CD8-positive, alpha-beta memory T cell (primary cell): ENCODE measurements around the gene ADCY5. TPM values are rescaled to one million over a fixed set of nuclear protein-coding genes. Genes with fewer than 3 reads are reported as not detected.

ENCODE experiments used
- CTCF ChIA-PET: fragments of 350-600 bp; sonication (Branson Sonifier 250); formaldehyde crosslinking; loops from one replicate; lab custom pipeline; 2021; ENCODE audit warnings: antibody characterized with exemption; lab: Charles Lee
- POLR2A ChIA-PET: fragments of 350-600 bp; sonication (Branson Sonifier 250); formaldehyde crosslinking; loops from one replicate; lab custom pipeline; 2021; ENCODE audit warnings: antibody characterized with exemption; lab: Charles Lee
- DNase-seq, 5 donors: peaks; one replicate each; pipeline versions ENCODE4 v3.0.0 to v3.0.0-alpha.2; 2020 to 2022; ENCODE audit warnings: mixed read lengths in 1 of 5
- H3K27ac ChIP-seq: one replicate; pipeline ENCODE4 v1.7.0; 2013; ENCODE audit warnings: low read depth, mild to moderate bottlenecking, low read length, moderate library complexity
- H3K27me3 ChIP-seq: 2 replicates; pipeline ENCODE4 v1.7.0; 2013; ENCODE audit warnings: low read length, mild to moderate bottlenecking; ENCODE audit not compliant: insufficient read depth, poor library complexity, severe bottlenecking
- H3K36me3 ChIP-seq: 2 replicates; pipeline ENCODE4 v1.7.0; 2013; ENCODE audit warnings: mild to moderate bottlenecking, low read length, moderate library complexity; ENCODE audit not compliant: insufficient read depth
- H3K4me1 ChIP-seq: 2 replicates; pipeline ENCODE4 v1.7.0; 2013; ENCODE audit warnings: mild to moderate bottlenecking, low read length, moderate library complexity; ENCODE audit not compliant: insufficient read depth
- H3K4me3 ChIP-seq: 2 replicates; pipeline ENCODE4 v1.7.0; 2013; ENCODE audit warnings: mild to moderate bottlenecking, low read length
- H3K9me3 ChIP-seq: 2 replicates; pipeline ENCODE4 v1.7.0; 2013; ENCODE audit warnings: mild to moderate bottlenecking, low read length
- H3K27ac Mint-ChIP-seq, 8 donors: one replicate each; pipeline ENCODE4 v1.8.0; 2020 to 2021; ENCODE audit warnings: mixed read lengths in 8 of 8, mild to moderate bottlenecking in 6 of 8, inconsistent platforms in 3 of 8, moderate library complexity in 3 of 8
- H3K27me3 Mint-ChIP-seq, 2 donors: one replicate each; pipeline ENCODE4 v1.8.0; 2020 to 2021; ENCODE audit warnings: mixed read lengths in 2 of 2, mild to moderate bottlenecking in 1 of 2, moderate library complexity in 1 of 2
- H3K36me3 Mint-ChIP-seq, 3 donors: one replicate each; pipeline ENCODE4 v1.8.0; 2020 to 2021; ENCODE audit warnings: mixed read lengths in 3 of 3, inconsistent platforms in 1 of 3, mild to moderate bottlenecking in 1 of 3
- H3K4me1 Mint-ChIP-seq, 3 donors: one replicate each; pipeline ENCODE4 v1.8.0; 2020 to 2021; ENCODE audit warnings: mixed read lengths in 3 of 3, inconsistent platforms in 1 of 3, mild to moderate bottlenecking in 1 of 3
- H3K4me3 Mint-ChIP-seq, 7 donors: one replicate each; pipeline ENCODE4 v1.8.0; 2020 to 2021; ENCODE audit warnings: mixed read lengths in 7 of 7, mild to moderate bottlenecking in 6 of 7, moderate library complexity in 4 of 7, inconsistent platforms in 2 of 7
- H3K9me3 Mint-ChIP-seq, 5 donors: one replicate each; pipeline ENCODE4 v1.8.0; 2020 to 2022; ENCODE audit warnings: mixed read lengths in 5 of 5, mild to moderate bottlenecking in 3 of 5, moderate library complexity in 2 of 5, inconsistent platforms in 1 of 5
- polyA plus RNA-seq: library from polyadenylated mRNA; unstranded; fragments of 300-500 nt; fragmentation: Illumina TruSeq; gene quantifications from one replicate; pipeline ENCODE4 v1.2.3, GENCODE V29; 2021
- total RNA-seq, 2 experiments: library from RNA; stranded (reverse); gene quantifications; one replicate each; pipeline ENCODE4 v1.2.3, GENCODE V29; 2021

ADCY5 gene
- total and polyA plus RNA-seq, 3 experiments from 2014 or later = 0.02 to 0.16 TPM; not detected in 1

GRCh38 chr3:123475786-123476185, 26.9 kb upstream of the ADCY5 start:
- no peaks in the 10 kb centered on the region for H3K4me1 Mint-ChIP-seq
- CTCF ChIA-PET = no interaction called here

GRCh38 chr3:123471106-123471505, 22.2 kb upstream of the ADCY5 start:
- ChIA-PET CTCF (no interaction called here), POLR2A (no interaction called here)
- H3K27ac Mint-ChIP-seq = no peak overlapping the region
- no peaks in the 10 kb centered on the region for H3K27me3 ChIP-seq
- no peaks in the 10 kb centered on the region for H3K9me3 ChIP-seq
- no peaks in the 10 kb centered on the region for H3K4me1 Mint-ChIP-seq
- H3K27ac ChIP-seq = no peak overlapping the region
- peaks cover 0 to 3% (median 0%) of the 10 kb centered on the region in 5 donors for H3K9me3 Mint-ChIP-seq
- H3K36me3 Mint-ChIP-seq = no peaks in the 10 kb centered on the region
- no peak overlapping the region for H3K4me3 ChIP-seq
- no peak for DNase-seq
- H3K4me3 Mint-ChIP-seq = no peak overlapping the region
- H3K36me3 ChIP-seq = no peaks in the 10 kb centered on the region
- H3K27me3 Mint-ChIP-seq = peaks cover 3 to 17% of the 10 kb centered on the region in 2 donors
- no peaks in the 10 kb centered on the region for H3K4me1 ChIP-seq

More at GRCh38 chr3:123475786-123476185, 26.9 kb upstream of the ADCY5 start:
- Histone ChIP-seq H3K27ac (no peak overlapping the region), H3K27me3 (peaks cover 6% of the 10 kb centered on the region), H3K36me3 (no peaks in the 10 kb centered on the region), H3K4me3 (no peak overlapping the region), H3K9me3 (no peaks in the 10 kb centered on the region), H3K4me1 (no peaks in the 10 kb centered on the region)
- Mint-ChIP-seq H3K27ac (no peak overlapping the region), H3K36me3 (no peaks in the 10 kb centered on the region), H3K9me3 (no peaks in the 10 kb centered on the region), H3K27me3 (peaks cover 4 to 31% of the 10 kb centered on the region in 2 donors), H3K4me3 (no peak overlapping the region)
- no peak for DNase-seq
- POLR2A ChIA-PET = no interaction called here

DNA sequence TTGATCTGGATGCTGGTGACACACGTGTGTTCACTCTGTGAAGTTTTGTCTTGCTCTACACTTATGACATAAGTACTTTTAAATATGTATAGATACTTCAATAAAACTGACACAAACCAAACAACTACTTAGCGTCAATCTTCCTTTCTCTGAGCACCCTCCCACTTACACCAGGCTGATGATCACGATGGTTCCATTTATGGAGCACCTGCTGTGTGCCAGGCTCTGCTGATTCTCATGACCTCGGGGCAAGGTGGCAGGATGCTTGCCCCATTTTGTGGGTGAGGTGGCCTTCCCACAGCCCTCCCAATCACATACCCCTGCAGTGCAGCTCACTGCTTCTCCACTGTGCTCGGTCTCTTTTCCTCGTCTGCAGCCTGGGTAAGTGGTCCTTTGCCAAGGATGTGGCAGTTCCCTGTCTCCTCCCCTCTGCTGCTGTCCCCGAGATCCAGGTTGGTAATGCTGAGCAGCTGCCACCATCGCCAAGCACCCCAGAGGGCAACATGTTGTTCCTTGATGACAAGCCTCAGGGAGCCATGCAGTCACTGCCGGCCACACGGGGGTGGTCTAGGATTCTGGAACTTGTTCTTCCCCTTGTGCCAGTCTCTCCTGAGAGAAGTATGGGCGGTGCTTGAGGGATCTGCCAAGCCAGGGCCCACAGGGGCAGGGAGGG, 20.6 kb upstream of the ADCY5 start:
- Mint-ChIP-seq H3K27me3 (peaks cover 3 to 9% of the 10 kb centered on the region in 2 donors), H3K36me3 (no peaks in the 10 kb centered on the region), H3K4me3 (no peak overlapping the region), H3K9me3 (peaks cover 0 to 3% (median 0%) of the 10 kb centered on the region in 5 donors), H3K27ac (no peak overlapping the region), H3K4me1 (no peaks in the 10 kb centered on the region)
- Histone ChIP-seq H3K27ac (no peak overlapping the region), H3K4me3 (no peak overlapping the region), H3K9me3 (no peaks in the 10 kb centered on the region), H3K27me3 (no peaks in the 10 kb centered on the region), H3K36me3 (no peaks in the 10 kb centered on the region), H3K4me1 (no peaks in the 10 kb centered on the region)
- no peak for DNase-seq
- CTCF ChIA-PET = no interaction called here
- POLR2A ChIA-PET = no interaction called here

DNA sequence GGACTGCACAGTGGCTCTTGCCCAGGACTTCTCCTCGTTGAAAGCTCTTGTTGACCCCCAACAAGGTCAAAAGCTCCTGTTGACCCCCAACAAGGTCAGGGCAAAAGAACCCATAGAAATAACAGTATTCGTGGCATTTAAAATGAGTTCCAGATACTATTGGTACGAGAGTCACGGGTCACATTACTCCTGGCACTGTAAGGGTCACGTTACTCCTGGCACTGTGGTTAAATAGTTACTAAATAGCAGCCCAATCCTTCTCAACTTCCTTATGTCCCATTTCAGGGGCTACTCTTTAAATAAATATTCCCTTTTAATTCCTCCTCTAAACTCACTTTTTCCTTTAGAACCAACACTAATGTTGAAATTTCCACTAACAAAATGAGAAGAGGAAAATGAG, 18.2 kb upstream of the ADCY5 start:
- Histone ChIP-seq H3K27ac (no peak overlapping the region), H3K4me1 (no peaks in the 10 kb centered on the region), H3K9me3 (no peaks in the 10 kb centered on the region), H3K4me3 (no peak overlapping the region), H3K27me3 (no peaks in the 10 kb centered on the region), H3K36me3 (no peaks in the 10 kb centered on the region)
- H3K4me3 Mint-ChIP-seq = no peak overlapping the region
- H3K27ac Mint-ChIP-seq = no peak overlapping the region
- H3K9me3 Mint-ChIP-seq = peaks cover 0 to 3% (median 0%) of the 10 kb centered on the region in 5 donors
- DNase-seq = no peak
- CTCF ChIA-PET = no interaction called here
- H3K27me3 Mint-ChIP-seq = peaks cover 3 to 15% of the 10 kb centered on the region in 2 donors
- no peaks in the 10 kb centered on the region for H3K4me1 Mint-ChIP-seq
- H3K36me3 Mint-ChIP-seq = no peaks in the 10 kb centered on the region
- POLR2A ChIA-PET = no interaction called here

DNA sequence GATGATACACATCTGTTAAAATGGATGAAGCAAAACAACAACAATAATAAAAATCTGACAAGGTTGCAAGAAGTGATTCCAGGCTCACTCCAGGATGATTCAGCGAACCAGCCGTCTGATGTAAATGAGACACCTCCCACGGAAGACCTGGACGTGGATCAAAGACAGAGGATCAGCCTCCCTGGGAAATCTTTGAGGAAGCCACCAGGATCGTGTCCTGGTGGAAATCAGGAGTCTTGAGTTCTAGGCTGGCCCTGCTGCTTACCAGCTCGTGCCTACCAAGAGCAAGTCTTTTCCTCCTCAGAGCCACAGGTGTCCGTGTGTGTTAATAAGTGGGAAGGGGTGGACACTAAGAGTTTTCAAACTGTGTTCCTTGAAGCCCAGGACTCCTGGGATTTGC, 15.3 kb upstream of the ADCY5 start:
- no peaks in the 10 kb centered on the region for H3K36me3 Mint-ChIP-seq
- no peaks in the 10 kb centered on the region for H3K4me1 Mint-ChIP-seq
- H3K27me3 Mint-ChIP-seq = peaks cover 3 to 22% of the 10 kb centered on the region in 2 donors
- no peak overlapping the region for H3K27ac Mint-ChIP-seq
- Histone ChIP-seq H3K27ac (no peak overlapping the region), H3K36me3 (no peaks in the 10 kb centered on the region), H3K4me1 (no peaks in the 10 kb centered on the region), H3K27me3 (no peaks in the 10 kb centered on the region), H3K4me3 (no peak overlapping the region), H3K9me3 (no peaks in the 10 kb centered on the region)
- CTCF ChIA-PET = no interaction called here
- POLR2A ChIA-PET = no interaction called here
- no peak for DNase-seq
- no peak overlapping the region for H3K4me3 Mint-ChIP-seq
- peaks cover 0 to 3% (median 0%) of the 10 kb centered on the region in 5 donors for H3K9me3 Mint-ChIP-seq

DNA sequence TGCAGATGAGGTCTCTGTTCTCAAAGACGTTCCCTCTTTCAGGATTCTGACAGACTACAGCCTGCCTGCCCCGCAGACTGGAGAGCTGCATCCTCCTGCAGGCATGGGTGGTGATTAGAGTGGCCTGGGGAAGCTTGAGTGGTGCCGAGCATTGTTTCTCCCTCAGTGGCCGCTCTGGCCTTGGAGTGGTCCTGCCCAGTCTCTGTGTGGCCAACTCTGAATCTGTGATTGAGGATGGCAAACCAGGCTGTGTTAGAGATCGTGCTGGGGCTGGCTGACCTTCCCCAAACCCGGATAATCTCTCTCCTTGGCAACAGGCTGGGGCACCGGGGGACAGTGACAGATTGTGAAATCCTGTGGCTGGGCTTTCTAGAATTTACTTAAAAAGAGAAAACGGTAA, 11.0 kb upstream of the ADCY5 start:
- H3K27me3 ChIP-seq = no peaks in the 10 kb centered on the region
- no peaks in the 10 kb centered on the region for H3K36me3 ChIP-seq
- no peaks in the 10 kb centered on the region for H3K9me3 ChIP-seq
- ChIA-PET POLR2A (no interaction called here), CTCF (no interaction called here)
- H3K27me3 Mint-ChIP-seq = peaks cover 14 to 44% of the 10 kb centered on the region in 2 donors
- no peaks in the 10 kb centered on the region for H3K4me1 Mint-ChIP-seq
- no peaks in the 10 kb centered on the region for H3K9me3 Mint-ChIP-seq
- H3K4me3 ChIP-seq = no peak overlapping the region
- H3K27ac ChIP-seq = no peak overlapping the region
- H3K4me1 ChIP-seq = no peaks in the 10 kb centered on the region
- DNase-seq = no peak
- no peak overlapping the region for H3K4me3 Mint-ChIP-seq
- no peak overlapping the region for H3K27ac Mint-ChIP-seq
- no peaks in the 10 kb centered on the region for H3K36me3 Mint-ChIP-seq

DNA sequence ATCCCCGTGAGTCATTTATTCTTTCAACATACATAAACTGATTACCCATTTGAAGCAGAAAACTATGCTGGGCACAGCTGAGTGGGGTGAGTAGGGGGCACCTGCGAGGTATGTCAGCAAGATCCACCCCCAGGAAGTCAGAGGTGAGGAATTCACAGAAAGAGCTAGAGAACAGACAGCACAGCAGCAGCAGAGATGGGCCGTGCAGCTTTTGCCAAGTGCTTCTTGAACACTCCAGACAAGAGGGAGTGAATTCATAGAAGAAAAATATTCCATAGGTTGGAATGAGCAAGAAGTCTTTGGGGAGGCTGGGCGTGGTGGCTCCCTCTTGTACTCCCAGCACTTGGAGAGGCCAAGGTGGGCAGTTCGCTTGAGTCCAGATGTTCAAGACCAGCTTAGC, 9.4 kb upstream of the ADCY5 start:
- Histone ChIP-seq H3K9me3 (no peaks in the 10 kb centered on the region), H3K4me1 (no peaks in the 10 kb centered on the region), H3K27me3 (peaks cover 3% of the 10 kb centered on the region), H3K27ac (no peak overlapping the region), H3K36me3 (no peaks in the 10 kb centered on the region), H3K4me3 (no peak overlapping the region)
- no peaks in the 10 kb centered on the region for H3K4me1 Mint-ChIP-seq
- H3K4me3 Mint-ChIP-seq = no peak overlapping the region
- H3K27me3 Mint-ChIP-seq = peaks cover 22 to 46% of the 10 kb centered on the region in 2 donors
- H3K27ac Mint-ChIP-seq = no peak overlapping the region
- no peaks in the 10 kb centered on the region for H3K36me3 Mint-ChIP-seq
- no peaks in the 10 kb centered on the region for H3K9me3 Mint-ChIP-seq
- ChIA-PET CTCF (no interaction called here), POLR2A (no interaction called here)
- no peak for DNase-seq

DNA sequence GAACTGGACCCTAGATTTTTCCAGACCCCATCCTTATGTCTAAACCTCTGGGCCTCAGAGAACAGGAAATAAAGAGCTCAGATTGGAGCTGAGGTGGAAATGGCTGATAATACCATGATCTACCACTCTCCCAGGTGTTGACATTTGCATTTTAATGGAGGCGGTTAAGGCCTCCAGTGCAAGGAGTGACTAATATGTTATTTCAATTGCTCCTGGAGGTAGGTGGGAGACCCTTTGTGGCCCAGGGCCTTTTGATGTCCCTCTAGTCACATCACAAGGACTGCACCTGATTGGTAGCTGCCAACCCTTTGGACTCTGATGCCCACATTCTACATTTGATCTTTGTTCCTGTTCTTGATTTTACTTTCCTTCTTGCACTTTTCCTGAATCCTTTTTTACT, 9.0 kb upstream of the ADCY5 start:
- Histone ChIP-seq H3K27me3 (peaks cover 3% of the 10 kb centered on the region), H3K27ac (no peak overlapping the region), H3K9me3 (no peaks in the 10 kb centered on the region), H3K4me3 (no peak overlapping the region), H3K4me1 (no peaks in the 10 kb centered on the region), H3K36me3 (no peaks in the 10 kb centered on the region)
- Mint-ChIP-seq H3K4me1 (no peaks in the 10 kb centered on the region), H3K36me3 (no peaks in the 10 kb centered on the region), H3K9me3 (no peaks in the 10 kb centered on the region), H3K27ac (no peak overlapping the region), H3K27me3 (peaks cover 22 to 46% of the 10 kb centered on the region in 2 donors), H3K4me3 (no peak overlapping the region)
- ChIA-PET POLR2A (no interaction called here), CTCF (no interaction called here)
- DNase-seq = no peak
